ENCODE measurements around the gene HNRNPLL.

The HNRNPLL gene

GRCh38 chr2:38524580-38524979 lies 78.1 kb downstream of the HNRNPLL start:
- DNase-seq: no peak

- no peak for DNase-seq
Observed at GRCh38 chr2:38523728-38524437, 78.8 kb downstream of the HNRNPLL start.

DNA sequence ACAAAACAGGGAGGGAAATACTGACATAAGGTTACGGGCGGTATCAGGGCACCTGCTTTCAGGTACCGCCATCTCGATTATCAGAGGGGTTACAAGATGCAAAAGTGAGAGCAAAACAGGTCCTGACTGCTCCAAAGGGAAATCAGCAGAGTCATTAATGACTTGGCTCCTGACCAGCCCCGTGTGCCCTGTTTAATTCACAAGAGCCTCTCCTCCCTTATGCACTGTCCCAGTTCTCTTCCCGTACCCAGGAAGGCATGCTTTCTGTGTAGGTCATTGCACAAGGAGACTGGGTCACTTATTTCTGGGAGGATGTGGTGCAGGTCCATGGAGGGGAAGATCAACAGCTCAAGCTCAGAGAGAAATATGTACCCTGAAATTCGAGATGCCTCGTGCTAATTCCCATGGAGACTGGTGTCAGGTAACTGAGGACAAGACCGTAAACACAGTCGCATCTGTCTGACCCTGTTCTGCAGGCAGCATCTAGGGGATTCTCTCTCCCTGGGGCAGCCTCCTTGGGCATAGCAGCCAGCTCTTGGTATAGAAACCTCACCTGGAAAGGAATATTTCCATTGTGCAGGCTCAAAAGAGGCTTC lies 79.9 kb downstream of the HNRNPLL start:
- DNase-seq: no peak

- no peak for DNase-seq
Observed at GRCh38 chr2:38521835-38522234, 80.9 kb downstream of the HNRNPLL start.

DNA sequence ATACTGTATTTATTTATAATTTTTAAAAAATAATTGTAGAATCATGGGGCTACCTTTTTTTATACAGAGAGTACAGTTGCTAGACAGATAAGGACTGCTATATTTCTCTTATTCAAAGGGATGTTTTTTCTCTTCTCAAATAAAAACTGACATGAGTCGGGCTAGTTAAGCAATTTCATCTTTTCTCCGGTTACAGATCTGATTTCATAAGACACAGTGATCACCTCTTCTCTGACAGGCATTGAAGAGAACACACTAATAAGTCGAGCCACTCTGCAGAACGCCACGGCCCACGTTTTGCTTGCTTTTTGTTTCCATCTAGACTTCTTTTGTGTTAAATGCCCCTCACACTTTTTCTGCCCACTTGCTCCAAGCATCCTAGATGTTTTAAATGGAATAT lies 85.4 kb downstream of the HNRNPLL start:
- DNase-seq: no peak

DNA sequence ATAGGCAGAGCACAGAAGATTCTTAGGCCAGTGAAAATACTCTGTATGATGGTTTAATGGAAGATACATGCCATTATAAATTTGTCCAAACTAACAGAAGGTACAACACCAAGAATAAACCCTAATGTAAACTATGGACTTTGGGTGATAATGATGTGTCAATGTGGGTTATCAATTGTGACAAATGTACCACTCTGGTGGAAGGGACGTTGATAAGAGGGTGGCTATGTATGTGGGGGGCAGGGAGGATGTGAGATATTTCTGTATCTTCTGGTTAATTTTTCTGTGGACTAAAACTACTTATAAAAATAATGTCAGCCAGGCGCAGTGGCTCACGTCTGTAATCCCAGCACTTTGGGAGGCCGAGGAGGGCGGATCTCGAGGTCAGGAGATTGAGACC lies 86.2 kb downstream of the HNRNPLL start:
- DNase-seq: no peak

DNA sequence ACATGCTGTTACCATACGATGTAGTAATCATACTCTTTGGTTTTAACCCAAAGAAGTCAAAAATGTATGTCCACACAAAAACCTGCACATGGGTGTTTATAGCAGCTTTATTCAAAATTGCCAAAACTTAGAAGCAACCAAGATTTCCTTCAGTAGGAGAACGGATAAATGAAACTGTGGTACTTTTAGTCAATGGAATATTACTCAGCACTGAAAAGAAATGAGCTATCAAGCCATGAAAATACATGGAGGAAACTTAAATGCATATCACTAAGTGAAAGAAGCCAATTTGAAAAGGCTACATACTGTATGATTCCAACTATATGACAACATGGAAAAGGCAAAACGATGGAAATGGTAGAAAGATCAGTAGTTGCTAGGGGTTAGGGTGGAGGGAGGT lies 86.6 kb downstream of the HNRNPLL start:
- no peak for DNase-seq

DNA sequence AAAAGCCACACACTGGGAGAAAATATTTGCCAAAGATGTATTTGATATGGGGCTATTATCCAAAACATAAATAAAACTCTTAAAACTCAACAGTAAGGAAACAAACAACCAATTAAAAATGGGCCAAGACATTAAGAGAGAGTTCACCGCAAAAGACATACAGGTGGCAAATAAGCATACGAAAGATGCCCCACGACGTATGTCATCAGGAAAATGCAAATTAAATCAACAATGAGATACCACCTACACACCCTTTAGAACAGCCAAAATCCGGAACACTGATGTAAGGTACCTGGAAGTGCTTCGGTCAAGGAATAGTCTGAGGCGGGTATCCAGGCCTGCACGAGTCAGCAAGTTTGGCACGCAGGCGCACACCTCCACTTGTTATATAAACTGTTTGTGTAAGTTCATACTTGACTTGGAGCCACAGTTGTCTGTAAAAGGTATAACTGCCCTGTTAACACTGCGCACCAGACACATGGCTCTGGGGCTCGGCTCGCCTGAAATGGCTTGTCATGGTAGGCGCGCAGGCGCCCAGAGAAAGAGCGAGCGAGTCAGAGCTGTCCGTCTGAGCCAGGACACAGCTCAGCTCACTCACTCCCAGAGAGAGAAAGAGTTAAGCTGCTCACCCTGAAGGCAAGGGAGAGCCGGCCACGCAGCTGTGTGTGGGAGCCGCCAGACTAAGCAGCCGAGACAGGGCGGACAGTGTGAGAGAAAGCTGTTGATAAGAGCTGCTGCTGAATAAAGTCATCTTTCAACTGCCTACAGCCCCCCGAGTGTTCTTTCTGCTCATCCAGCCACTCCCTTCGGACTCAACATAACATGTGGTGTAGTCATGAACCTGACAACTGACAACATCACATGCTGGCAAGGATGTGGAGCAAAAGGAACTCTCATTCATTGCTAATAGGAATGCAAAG lies 87.3 kb downstream of the HNRNPLL start:
- DNase-seq: no peak

DNA sequence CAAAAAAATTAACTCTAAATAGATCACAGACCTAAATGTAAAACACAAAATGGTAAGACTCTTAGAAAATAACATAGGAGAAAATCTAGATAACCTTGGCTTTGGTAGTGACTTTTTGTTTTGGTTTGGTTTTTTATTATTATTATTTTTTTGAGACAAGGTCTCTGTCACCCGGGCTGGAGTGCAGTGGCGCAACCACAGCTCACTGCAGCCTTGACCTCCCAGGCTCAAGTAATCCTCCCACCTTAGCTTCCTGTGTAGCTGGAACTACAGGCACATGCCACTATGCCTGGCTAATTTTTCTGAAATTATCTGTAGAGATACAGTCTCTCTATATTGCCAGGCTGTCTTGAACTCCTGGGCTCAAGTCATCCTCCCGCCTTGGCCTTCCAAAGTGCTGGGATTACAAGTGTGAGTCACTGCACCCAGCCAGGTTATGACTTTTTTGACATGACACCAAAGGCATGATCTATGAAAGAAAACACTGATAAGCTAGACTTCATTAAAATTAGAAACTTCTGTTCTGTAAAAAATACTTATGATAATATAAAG lies 88.0 kb downstream of the HNRNPLL start:
- DNase-seq: no peak

DNA sequence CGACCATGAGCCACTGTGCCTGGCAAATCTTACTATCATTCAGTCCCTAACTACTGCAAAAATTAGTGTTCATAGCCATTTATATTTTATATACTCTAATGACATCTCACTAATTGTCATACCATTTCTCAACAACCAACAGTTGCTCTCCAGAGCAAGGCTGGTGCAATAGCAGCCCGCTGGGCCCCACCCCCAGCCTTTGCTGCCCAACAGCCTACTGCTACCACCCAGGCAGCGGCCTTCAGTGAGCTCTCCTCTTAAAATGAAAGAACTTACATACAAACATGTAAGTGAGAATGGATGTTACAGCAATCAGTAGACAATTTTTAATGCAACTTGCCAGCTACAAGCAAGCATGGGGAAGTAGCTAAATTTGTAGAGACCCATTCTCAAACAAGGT lies 90.5 kb downstream of the HNRNPLL start:
- DNase-seq: no peak

Data from T1000 (cell line).